H9 (cell line): ENCODE results near the gene LRPPRC. TPM values are rescaled to one million over a fixed set of nuclear protein-coding genes. Genes with fewer than 3 reads are reported as not detected.
A peak's percentile ranks its signal among the peaks of the same experiment; 100 is the strongest.

Source experiments
- DNase-seq: peaks from one replicate; pipeline ENCODE4 v3.0.0-alpha.2; 2017
- H2AFZ ChIP-seq: one replicate; pipeline ENCODE4 v1.6.1; 2013; ENCODE audit warnings: mild to moderate bottlenecking, low read length, control low read depth, moderate library complexity
- H2AK5ac ChIP-seq: 2 replicates; pipeline ENCODE4 v1.6.1; 2013; ENCODE audit warnings: low read length, control low read depth, mixed read lengths; ENCODE audit not compliant: insufficient read length
- H2BK120ac ChIP-seq: one replicate; pipeline ENCODE4 v1.6.1; 2013; ENCODE audit warnings: low read depth, mild to moderate bottlenecking, low read length, control low read depth, inconsistent platforms; ENCODE audit not compliant: poor library complexity, severe bottlenecking
- H2BK12ac ChIP-seq: 2 replicates; pipeline ENCODE4 v1.6.1; 2013; ENCODE audit warnings: low read length, control low read depth, mixed read lengths, low read depth; ENCODE audit not compliant: insufficient read length
- H2BK15ac ChIP-seq: 2 replicates; pipeline ENCODE4 v1.6.1; 2013; ENCODE audit warnings: low read depth, low read length, control low read depth
- H2BK20ac ChIP-seq: one replicate; pipeline ENCODE4 v1.6.1; 2013; ENCODE audit warnings: low read depth, mild to moderate bottlenecking, low read length, control low read depth, inconsistent platforms; ENCODE audit not compliant: poor library complexity, severe bottlenecking
- H2BK5ac ChIP-seq: 2 replicates; pipeline ENCODE4 v1.6.1; 2013; ENCODE audit warnings: low read length, control low read depth, mixed read lengths; ENCODE audit not compliant: insufficient read length
- H3K14ac ChIP-seq: 2 replicates; pipeline ENCODE4 v1.6.1; 2013; ENCODE audit warnings: low read length, control low read depth; ENCODE audit not compliant: insufficient read depth
- H3K18ac ChIP-seq: 2 replicates; pipeline ENCODE4 v1.6.1; 2013; ENCODE audit warnings: low read depth, mild to moderate bottlenecking, mixed read lengths, low read length, control low read depth; ENCODE audit not compliant: insufficient read length
- H3K23ac ChIP-seq: 2 replicates; pipeline ENCODE4 v1.6.1; 2013; ENCODE audit warnings: low read length, control low read depth, mixed read lengths, low read depth; ENCODE audit not compliant: insufficient read length
- H3K23me2 ChIP-seq: 2 replicates; pipeline ENCODE4 v1.6.1; 2013; ENCODE audit warnings: low read depth, mild to moderate bottlenecking, mixed read lengths, low read length, control low read depth; ENCODE audit not compliant: insufficient read length, poor library complexity, severe bottlenecking
- H3K27ac ChIP-seq: 2 replicates; pipeline ENCODE4 v1.5.1; 2013; ENCODE audit warnings: low read length, control low read depth, mixed read lengths, low read depth; ENCODE audit not compliant: insufficient read length
- H3K27me3 ChIP-seq: 2 replicates; pipeline ENCODE4 v1.6.1; 2013; ENCODE audit warnings: low read length, control low read depth, inconsistent platforms; ENCODE audit not compliant: insufficient read depth
- H3K4ac ChIP-seq: 2 replicates; pipeline ENCODE4 v1.6.1; 2013; ENCODE audit warnings: low read depth, mild to moderate bottlenecking, control low read depth, inconsistent platforms, low read length, moderate library complexity
- H3K4me1 ChIP-seq: 2 replicates; pipeline ENCODE4 v1.6.1; 2013; ENCODE audit warnings: low read length, control low read depth, inconsistent platforms; ENCODE audit not compliant: insufficient read depth
- H3K4me2 ChIP-seq: 2 replicates; pipeline ENCODE4 v1.6.1; 2013; ENCODE audit warnings: low read length, control low read depth, mixed read lengths; ENCODE audit not compliant: insufficient read length, insufficient read depth
- H3K56ac ChIP-seq: 2 replicates; pipeline ENCODE4 v1.6.1; 2013; ENCODE audit warnings: low read depth, mild to moderate bottlenecking, mixed read lengths, low read length, control low read depth; ENCODE audit not compliant: insufficient read length
- H3K79me1 ChIP-seq: 2 replicates; pipeline ENCODE4 v1.6.1; 2013; ENCODE audit warnings: low read depth, mild to moderate bottlenecking, moderate library complexity, low read length, control low read depth, inconsistent platforms; ENCODE audit not compliant: insufficient read depth, poor library complexity, severe bottlenecking
- H3K79me2 ChIP-seq: 2 replicates; pipeline ENCODE4 v1.6.1; 2013; ENCODE audit warnings: low read length, control low read depth, inconsistent platforms; ENCODE audit not compliant: insufficient read depth
- H3K9ac ChIP-seq: 2 replicates; pipeline ENCODE4 v1.6.1; 2013; ENCODE audit warnings: low read length, control low read depth, mixed read lengths; ENCODE audit not compliant: insufficient read length; ENCODE audit errors: extremely low read depth
- H3K9me3 ChIP-seq: one replicate; pipeline ENCODE4 v1.6.1; 2013; ENCODE audit warnings: low read depth, low read length, inconsistent platforms; ENCODE audit not compliant: control insufficient read depth
- H3T11ph ChIP-seq: one replicate; pipeline ENCODE4 v1.6.1; 2013; ENCODE audit warnings: mild to moderate bottlenecking, low read length, control low read depth, inconsistent platforms
- H4K20me1 ChIP-seq: one replicate; pipeline ENCODE4 v1.6.1; 2013; ENCODE audit not compliant: control insufficient read depth, insufficient read length, insufficient read depth
- H4K5ac ChIP-seq: 2 replicates; pipeline ENCODE4 v1.6.1; 2013; ENCODE audit warnings: low read depth, mild to moderate bottlenecking, mixed read lengths, low read length, control low read depth; ENCODE audit not compliant: insufficient read length
- H4K8ac ChIP-seq: replicated peaks from 2 replicates; pipeline ENCODE4 v1.6.1; 2013; ENCODE audit warnings: low read length, control low read depth, mixed read lengths, low read depth; ENCODE audit not compliant: insufficient read length
- H4K91ac ChIP-seq: 2 replicates; pipeline ENCODE4 v1.6.1; 2013; ENCODE audit warnings: low read depth, mild to moderate bottlenecking, moderate library complexity, mixed read lengths, low read length, control low read depth; ENCODE audit not compliant: insufficient read length
- H3K27ac Mint-ChIP-seq, 3 experiments: 2 replicates in 2 of 3; 3 replicates in 1 of 3; pipeline ENCODE4 v1.8.0; 2020 to 2021; ENCODE audit warnings: mixed read lengths in 3 of 3, mild to moderate bottlenecking in 1 of 3, moderate library complexity in 1 of 3
- H3K27me3 Mint-ChIP-seq: 2 replicates; pipeline ENCODE4 v1.8.0; 2021; ENCODE audit warnings: low read depth, mild to moderate bottlenecking, moderate library complexity, mixed read lengths
- H3K36me3 Mint-ChIP-seq, 3 experiments: 2 replicates in 2 of 3; 3 replicates in 1 of 3; pipeline ENCODE4 v1.8.0; 2020 to 2021; ENCODE audit warnings: low read depth in 3 of 3, mixed read lengths in 3 of 3; ENCODE audit not compliant: insufficient read depth in 1 of 3
- H3K4me1 Mint-ChIP-seq, 2 experiments: 2 replicates each; pipeline ENCODE4 v1.8.0; 2020; ENCODE audit warnings: mixed read lengths in 2 of 2
- H3K4me3 Mint-ChIP-seq, 2 experiments: 2 replicates in 1 of 2; 3 replicates in 1 of 2; pipeline ENCODE4 v1.8.0; 2020 to 2021; ENCODE audit warnings: mild to moderate bottlenecking in 2 of 2, mixed read lengths in 2 of 2, moderate library complexity in 1 of 2
- H3K9me3 Mint-ChIP-seq, 2 experiments: 2 replicates in 1 of 2; 3 replicates in 1 of 2; pipeline ENCODE4 v1.8.0; 2020; ENCODE audit warnings: mild to moderate bottlenecking in 2 of 2, mixed read lengths in 2 of 2, moderate library complexity in 1 of 2
- WGBS: extraction: QIAGEN DNeasy Blood & Tissue Kit; methylation state at CpG from one replicate; pipeline ENCODE4 v1.1.7; 2013; ENCODE audit warnings: missing lambda C conversion rate, low lambda C conversion rate, mixed read lengths; ENCODE audit not compliant: insufficient read length; ENCODE audit errors: extremely low coverage; 5-methylcytosine and 5-hydroxymethylcytosine counted together
- total RNA-seq: library from RNA; stranded (reverse); gene quantifications from 2 replicates; pipeline ENCODE4 v1.2.1, GENCODE V29; 2021
- TF ChIP-seq, protein P1 (sequence below): fragments of 200-600 bp; sonication (generic); conservative IDR thresholded peaks from 3 replicates; pipeline ENCODE4 v1.8.0; 2021; ENCODE audit warnings: antibody characterized with exemption, mild to moderate bottlenecking

Gene LRPPRC
- total RNA-seq, 1 experiment from 2014 or later: 182 TPM

DNA sequence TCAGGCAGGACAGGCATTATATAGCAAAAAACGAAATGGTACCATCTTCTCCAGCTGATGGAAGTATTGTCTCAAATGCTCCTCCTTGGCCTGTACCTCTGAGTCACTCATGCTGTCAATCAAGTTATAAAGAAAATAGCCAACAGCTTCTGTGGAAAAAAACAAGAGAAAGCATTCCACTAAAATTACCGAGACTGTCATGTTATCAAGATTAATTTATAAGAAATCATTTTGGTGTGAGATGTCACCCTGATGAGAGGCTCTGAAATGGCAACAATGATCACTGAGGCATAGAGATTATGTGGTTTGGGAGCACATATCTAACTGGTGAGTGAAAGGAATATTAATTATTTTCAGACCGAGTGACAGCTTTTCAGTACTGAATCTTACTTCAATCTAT, 47.4 kb downstream of the LRPPRC start:
- Histone ChIP-seq H3K27me3 (no peaks in the 10 kb centered on the region), H3K9me3 (no peaks in the 10 kb centered on the region), H4K5ac (no peak overlapping the region), H3T11ph (no peak overlapping the region), H3K23ac (no peak overlapping the region), H2BK120ac (no peak overlapping the region), H3K4me1 (peaks cover 5% of the 10 kb centered on the region), H3K79me2 (no peaks in the 10 kb centered on the region), H3K4ac (no peak overlapping the region), H3K9ac (no peak overlapping the region), H3K18ac (no peak overlapping the region), H2AFZ (no peak overlapping the region), H4K8ac (no peak overlapping the region), H3K27ac (no peak overlapping the region), H2BK20ac (no peak overlapping the region), H3K4me2 (no peak overlapping the region), H3K14ac (no peak overlapping the region), H3K79me1 (no peaks in the 10 kb centered on the region), H3K56ac (no peak overlapping the region), H4K20me1 (no peaks in the 10 kb centered on the region), H2BK12ac (no peak overlapping the region), H2BK15ac (no peak overlapping the region), H4K91ac (no peak overlapping the region), H3K23me2 (no peaks in the 10 kb centered on the region), H2AK5ac (no peak overlapping the region), H2BK5ac (no peak overlapping the region)
- TF ChIP-seq, protein P1, sequence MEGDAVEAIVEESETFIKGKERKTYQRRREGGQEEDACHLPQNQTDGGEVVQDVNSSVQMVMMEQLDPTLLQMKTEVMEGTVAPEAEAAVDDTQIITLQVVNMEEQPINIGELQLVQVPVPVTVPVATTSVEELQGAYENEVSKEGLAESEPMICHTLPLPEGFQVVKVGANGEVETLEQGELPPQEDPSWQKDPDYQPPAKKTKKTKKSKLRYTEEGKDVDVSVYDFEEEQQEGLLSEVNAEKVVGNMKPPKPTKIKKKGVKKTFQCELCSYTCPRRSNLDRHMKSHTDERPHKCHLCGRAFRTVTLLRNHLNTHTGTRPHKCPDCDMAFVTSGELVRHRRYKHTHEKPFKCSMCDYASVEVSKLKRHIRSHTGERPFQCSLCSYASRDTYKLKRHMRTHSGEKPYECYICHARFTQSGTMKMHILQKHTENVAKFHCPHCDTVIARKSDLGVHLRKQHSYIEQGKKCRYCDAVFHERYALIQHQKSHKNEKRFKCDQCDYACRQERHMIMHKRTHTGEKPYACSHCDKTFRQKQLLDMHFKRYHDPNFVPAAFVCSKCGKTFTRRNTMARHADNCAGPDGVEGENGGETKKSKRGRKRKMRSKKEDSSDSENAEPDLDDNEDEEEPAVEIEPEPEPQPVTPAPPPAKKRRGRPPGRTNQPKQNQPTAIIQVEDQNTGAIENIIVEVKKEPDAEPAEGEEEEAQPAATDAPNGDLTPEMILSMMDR: no peak
- Mint-ChIP-seq H3K36me3 (peaks cover 30 to 90% (median 84%) of the 10 kb centered on the region in 3 experiments; a peak in 6 of 7 replicates), H3K4me1 (peaks cover 30 to 32% of the 10 kb centered on the region in 2 experiments), H3K27ac (peak overlapping the region in 1 of 3 experiments; percentile 3; a peak in 1 of 7 replicates), H3K9me3 (no peaks in the 10 kb centered on the region), H3K27me3 (no peaks in the 10 kb centered on the region), H3K4me3 (no peak overlapping the region)
- no CpG with 5 or more reads among the region's 3 CpGs for WGBS
- DNase-seq: no peak
